IMR-90 (cell line): Measurements from ENCODE around the gene PATJ. TPM values are rescaled to one million over a fixed set of nuclear protein-coding genes. Genes with fewer than 3 reads are reported as not detected.

ENCODE experiments used
- ATAC-seq: fragments of 200-7000 bp; cut with Tn5 transposase; 2 replicates; pipeline ENCODE4 v1.9.1; 2020; ENCODE audit warnings: low read depth, mild to moderate bottlenecking, moderate library complexity
- BruUV-seq: library from RNA; stranded (reverse); fragments of 400-500 nt; replicated peaks from 2 replicates; lab custom pipeline; 2021; lab: Mats Ljungman, UMichigan
- CTCF ChIA-PET: fragments of 300-600 bp; formaldehyde crosslinking; extraction: SDS; loops from one replicate; lab custom pipeline; 2021; ENCODE audit warnings: antibody characterized with exemption; lab: Yijun Ruan, JAX
- POLR2A ChIA-PET: fragments of 300-600 bp; sonication (Branson Sonifier 250); formaldehyde crosslinking; loops from one replicate; lab custom pipeline; 2022; ENCODE audit warnings: antibody characterized with exemption; ENCODE audit not compliant: unreplicated experiment; lab: Charles Lee
- DNase-seq: peaks from one replicate; pipeline ENCODE4 v3.0.0; 2013
- H2AFZ ChIP-seq: replicated peaks from 2 replicates; pipeline ENCODE3; 2013; ENCODE audit warnings: low read length, mild to moderate bottlenecking; ENCODE audit not compliant: poor library complexity
- H2AK5ac ChIP-seq: 2 replicates; pipeline ENCODE4 v1.6.1; 2013; ENCODE audit warnings: low read depth, low read length, inconsistent platforms
- H2AK9ac ChIP-seq: replicated peaks from 2 replicates; pipeline ENCODE3; 2013; ENCODE audit warnings: mild to moderate bottlenecking, low read depth, low read length, moderate library complexity; ENCODE audit not compliant: poor library complexity
- H2BK120ac ChIP-seq: 2 replicates; pipeline ENCODE4 v1.6.1; 2013; ENCODE audit warnings: low read depth, low read length, inconsistent platforms
- H2BK15ac ChIP-seq: 3 replicates; pipeline ENCODE4 v1.6.1; 2013; ENCODE audit warnings: low read depth, low read length, inconsistent platforms
- H2BK20ac ChIP-seq: 2 replicates; pipeline ENCODE4 v1.6.1; 2013; ENCODE audit warnings: low read depth, mild to moderate bottlenecking, inconsistent platforms, low read length, moderate library complexity
- H2BK5ac ChIP-seq: 2 replicates; pipeline ENCODE4 v1.6.1; 2013; ENCODE audit warnings: mild to moderate bottlenecking, low read depth, low read length, inconsistent platforms; ENCODE audit not compliant: poor library complexity, severe bottlenecking
- H3K14ac ChIP-seq: replicated peaks from 2 replicates; pipeline ENCODE4 v1.6.1; 2013; ENCODE audit warnings: low read depth, low read length, inconsistent platforms
- H3K18ac ChIP-seq: 2 replicates; pipeline ENCODE4 v1.6.1; 2013; ENCODE audit warnings: low read depth, low read length, control low read depth
- H3K23ac ChIP-seq: 2 replicates; pipeline ENCODE4 v1.6.1; 2013; ENCODE audit warnings: low read depth, low read length, inconsistent platforms
- H3K27ac ChIP-seq: 2 replicates; pipeline ENCODE4 v1.5.1; 2013; ENCODE audit warnings: mild to moderate bottlenecking, control low read depth, low read length; ENCODE audit not compliant: insufficient read depth
- H3K27me3 ChIP-seq: 2 replicates; pipeline ENCODE4 v1.6.1; 2013; ENCODE audit warnings: low read length; ENCODE audit not compliant: control insufficient read depth, insufficient read depth
- H3K36me3 ChIP-seq: 2 replicates; pipeline ENCODE4 v1.6.1; 2013; ENCODE audit warnings: low read length, mixed read lengths; ENCODE audit not compliant: control insufficient read depth, insufficient read depth
- H3K4ac ChIP-seq: 2 replicates; pipeline ENCODE4 v1.6.1; 2013; ENCODE audit warnings: low read depth, low read length, inconsistent platforms
- H3K4me1 ChIP-seq: 2 replicates; pipeline ENCODE4 v1.6.1; 2013; ENCODE audit warnings: low read length, mixed read lengths; ENCODE audit not compliant: control insufficient read depth, insufficient read depth
- H3K4me2 ChIP-seq: 2 replicates; pipeline ENCODE4 v1.6.1; 2013; ENCODE audit warnings: low read depth, mild to moderate bottlenecking, control low read depth, low read length, moderate library complexity
- H3K4me3 ChIP-seq: 2 replicates; pipeline ENCODE4 v1.5.1; 2013; ENCODE audit warnings: low read depth, mild to moderate bottlenecking, control low read depth, low read length, moderate library complexity; ENCODE audit not compliant: insufficient read depth
- H3K56ac ChIP-seq: 2 replicates; pipeline ENCODE4 v1.6.1; 2013; ENCODE audit warnings: low read length, inconsistent platforms; ENCODE audit not compliant: insufficient read depth; ENCODE audit errors: extremely low read depth
- H3K79me1 ChIP-seq, 2 experiments: 2 replicates each; pipeline ENCODE4 v1.6.1; 2013; ENCODE audit warnings: low read length in 2 of 2, inconsistent platforms in 1 of 2, low read depth in 1 of 2
- H3K9ac ChIP-seq: 2 replicates; pipeline ENCODE4 v1.6.1; 2013; ENCODE audit warnings: low read depth, low read length, control low read depth
- H3K9me1 ChIP-seq: 2 replicates; pipeline ENCODE4 v1.6.1; 2013; ENCODE audit warnings: low read length, inconsistent platforms; ENCODE audit not compliant: insufficient read depth
- H3K9me3 ChIP-seq: 2 replicates; pipeline ENCODE4 v1.6.1; 2013; ENCODE audit warnings: low read length; ENCODE audit not compliant: control insufficient read depth, insufficient read depth
- H4K20me1 ChIP-seq: 2 replicates; pipeline ENCODE4 v1.6.1; 2013; ENCODE audit warnings: low read length, inconsistent platforms; ENCODE audit not compliant: insufficient read depth
- H4K5ac ChIP-seq: 2 replicates; pipeline ENCODE4 v1.6.1; 2013; ENCODE audit warnings: mild to moderate bottlenecking, low read depth, low read length, control low read depth
- H4K8ac ChIP-seq, 2 experiments: 2 replicates each; pipeline ENCODE4 v1.6.1; 2013; ENCODE audit warnings: low read depth in 2 of 2, low read length in 2 of 2, control low read depth in 1 of 2, inconsistent platforms in 1 of 2
- H4K91ac ChIP-seq: 2 replicates; pipeline ENCODE4 v1.6.1; 2013; ENCODE audit warnings: low read depth, low read length, inconsistent platforms; ENCODE audit not compliant: insufficient read depth
- CEBPB ChIP-seq: IDR thresholded peaks from 2 replicates; pipeline ENCODE4 v1.6.1; 2012; ENCODE audit warnings: low read depth, low read length, improper control_type of control experiment
- CTCF ChIP-seq: conservative IDR thresholded peaks from 2 replicates; pipeline ENCODE4 v1.5.1; 2012; ENCODE audit warnings: mild to moderate bottlenecking, low read depth, low read length, improper control_type of control experiment
- RAD21 ChIP-seq: IDR thresholded peaks from 2 replicates; pipeline ENCODE4 v1.6.1; 2012; ENCODE audit warnings: low read length, improper control_type of control experiment
- SMC3 ChIP-seq: fragments of 150-350 bp; IDR thresholded peaks from 2 replicates; pipeline ENCODE4 v1.6.1; 2016; ENCODE audit warnings: low read depth, mild to moderate bottlenecking, antibody characterized with exemption, low read length, moderate library complexity
- WGBS, 2 experiments: methylation state at CpG; one replicate each; pipeline versions ENCODE4 v1.1.5 to v1.1.7; 2013; ENCODE audit warnings: missing lambda C conversion rate in 2 of 2; ENCODE audit not compliant: insufficient read length in 1 of 2; ENCODE audit errors: extremely low coverage in 2 of 2; 5-methylcytosine and 5-hydroxymethylcytosine counted together
- dilution Hi-C: fragments of 300-500 bp; cut with HindIII; formaldehyde crosslinking; loops from one replicate; pipeline ENCODE4 v1.14.3; 2018; ENCODE audit warnings: low sequenced_read_pairs; ENCODE audit not compliant: unreplicated experiment
- in situ Hi-C: fragments of 300-500 bp; cut with MboI; formaldehyde crosslinking; loops from 3 replicates; pipeline ENCODE4 v1.14.3; 2019; ENCODE audit warnings: low sequenced_read_pairs, inconsistent platforms, mixed read lengths
- intact Hi-C: fragments of 100-400 bp; cut with micrococcal nuclease; formaldehyde crosslinking; loops from 2 replicates; pipeline ENCODE4 v1.10.0; 2022
- polyA plus RNA-seq, 3 experiments: library from polyadenylated mRNA; depleted of rRNA; stranded (reverse); fragments of >200 nt; gene quantifications; 2 replicates each; pipeline ENCODE4 v1.2.3, GENCODE V29; 2012; ENCODE audit warnings: low replicate concordance in 1 of 3
- total RNA-seq: library from RNA; depleted of rRNA; stranded (reverse); fragments of >200 nt; gene quantifications from 2 replicates; pipeline ENCODE4 v1.2.3, GENCODE V29; 2012

PATJ gene
- total and polyA plus RNA-seq, 2 of the 4 experiments (the other 2 are of a cell fraction): 2.0 to 3.4 TPM

GRCh38 chr1:62144238-62144831 lies 402.1 kb downstream of the PATJ start:
- no peaks in the 10 kb centered on the region for H3K9me1 ChIP-seq
- ATAC-seq (peak; percentile 84), DNase-seq (peak; percentile 52)
- BruUV-seq: no TSS peak
- no peak overlapping the region for H3K4me3 ChIP-seq
- ChIA-PET POLR2A (no interaction called here), CTCF (interaction anchor here (0.6 to 2.0 kb wide), 16 partner anchors 8 to 1378 kb away, joined by 3 to 18 read pairs (median 3); no protein-coding TSS in a partner anchor)
- WGBS, 2 experiments: no CpG with 5 or more reads among the region's 1 CpG
- in situ Hi-C loops (no loop called here), intact Hi-C loops (loop anchor here (1.0 to 5.0 kb wide), 2 partner anchors 62 to 1172 kb away; no protein-coding TSS in a partner anchor), dilution Hi-C loops (no loop called here)
- H3K14ac ChIP-seq: no peak overlapping the region
- no peak overlapping the region for H4K8ac ChIP-seq
- H3K79me1 ChIP-seq: no peaks in the 10 kb centered on the region
- no peak overlapping the region for H3K4me2 ChIP-seq
- H3K23ac ChIP-seq: no peak overlapping the region
- no peak overlapping the region for H3K56ac ChIP-seq
- H2AK9ac ChIP-seq: no peak overlapping the region
- H3K27ac ChIP-seq: no peak overlapping the region
- H4K5ac ChIP-seq: no peak overlapping the region
- H4K20me1 ChIP-seq: no peaks in the 10 kb centered on the region
- H2BK120ac ChIP-seq: no peak overlapping the region
- H3K4me1 ChIP-seq: no peaks in the 10 kb centered on the region
- no peak overlapping the region for H3K18ac ChIP-seq
- no peak overlapping the region for H4K91ac ChIP-seq
- no peak overlapping the region for H2AK5ac ChIP-seq
- H3K9me3 ChIP-seq: no peaks in the 10 kb centered on the region
- TF ChIP-seq CTCF (peak; percentile 67), CEBPB (no peak), RAD21 (peak; percentile 56), SMC3 (0 out of 2 replicates have a peak, but pooled peaks have one; percentile 25)
- H2BK15ac ChIP-seq: no peak overlapping the region
- H2BK5ac ChIP-seq: no peak overlapping the region
- no peak overlapping the region for H2AFZ ChIP-seq
- no peaks in the 10 kb centered on the region for H3K27me3 ChIP-seq
- no peak overlapping the region for H3K4ac ChIP-seq
- no peaks in the 10 kb centered on the region for H3K36me3 ChIP-seq
- no peak overlapping the region for H3K9ac ChIP-seq
- no peak overlapping the region for H2BK20ac ChIP-seq
